ENCODE results near the gene IL31RA.

IL31RA gene

GRCh38 chr5:55853041-55853670 lies 2.0 kb downstream of the IL31RA start:
- Histone ChIP-seq H4K20me1 (ENCODE audit: low read depth, low read length) (no peaks in the 10 kb centered on the region), H3K9me2 (replicated peaks; ENCODE audit: insufficient read depth, low read length) (no peaks in the 10 kb centered on the region), H3K27me3 (ENCODE audit: low read length) (no peaks in the 10 kb centered on the region), H3K9me3 (ENCODE audit: insufficient read depth, low read length) (no peaks in the 10 kb centered on the region), H3K4me2 (ENCODE audit: low read depth, low read length, poor library complexity, severe bottlenecking) (no peak overlapping the region), H3K27ac (ENCODE audit: low read depth, low read length) (no peak overlapping the region), H3F3A (ENCODE audit: insufficient read depth) (no peaks in the 10 kb centered on the region), H3K79me2 (ENCODE audit: insufficient read depth, low read length) (no peaks in the 10 kb centered on the region), H3K9ac (ENCODE audit: low read length) (no peak overlapping the region), H3K4me3 (ENCODE audit: insufficient read depth, low read length, poor library complexity, severe bottlenecking) (no peak overlapping the region), H2AFZ (ENCODE audit: low read depth, low read length, severe bottlenecking) (no peak overlapping the region), H3K36me3 (ENCODE audit: low read length) (no peaks in the 10 kb centered on the region)
- TF ChIP-seq EZH2phosphoT487 (conservative IDR thresholded peaks at IDR 0.05; ENCODE audit: low read length) = no peak
- no peak for TF ChIP-seq CTCF (IDR thresholded peaks at IDR 0.05; ENCODE audit: insufficient read depth, low read length, poor library complexity, severe bottlenecking)

- Histone ChIP-seq H3K4me2 (ENCODE audit: low read depth, low read length, poor library complexity, severe bottlenecking) (no peak overlapping the region), H3F3A (ENCODE audit: insufficient read depth) (no peaks in the 10 kb centered on the region), H3K36me3 (ENCODE audit: low read length) (no peaks in the 10 kb centered on the region), H4K20me1 (ENCODE audit: low read depth, low read length) (no peaks in the 10 kb centered on the region), H2AFZ (ENCODE audit: low read depth, low read length, severe bottlenecking) (no peak overlapping the region), H3K27ac (ENCODE audit: low read depth, low read length) (no peak overlapping the region), H3K9ac (ENCODE audit: low read length) (no peak overlapping the region), H3K4me3 (ENCODE audit: insufficient read depth, low read length, poor library complexity, severe bottlenecking) (no peak overlapping the region), H3K79me2 (ENCODE audit: insufficient read depth, low read length) (no peaks in the 10 kb centered on the region), H3K9me3 (ENCODE audit: insufficient read depth, low read length) (no peaks in the 10 kb centered on the region), H3K9me2 (replicated peaks; ENCODE audit: insufficient read depth, low read length) (no peaks in the 10 kb centered on the region), H3K27me3 (ENCODE audit: low read length) (no peaks in the 10 kb centered on the region)
- TF ChIP-seq EZH2phosphoT487 (conservative IDR thresholded peaks at IDR 0.05; ENCODE audit: low read length) (no peak), CTCF (IDR thresholded peaks at IDR 0.05; ENCODE audit: insufficient read depth, low read length, poor library complexity, severe bottlenecking) (no peak)
These were observed 2.7 kb downstream of the IL31RA start for GRCh38 chr5:55853818-55854217.

GRCh38 chr5:55855509-55855908 lies 4.4 kb downstream of the IL31RA start:
- Histone ChIP-seq H3K4me3 (ENCODE audit: insufficient read depth, low read length, poor library complexity, severe bottlenecking) (no peak overlapping the region), H3K36me3 (ENCODE audit: low read length) (no peaks in the 10 kb centered on the region), H3K9ac (ENCODE audit: low read length) (no peak overlapping the region), H4K20me1 (ENCODE audit: low read depth, low read length) (no peaks in the 10 kb centered on the region), H3K9me3 (ENCODE audit: insufficient read depth, low read length) (no peaks in the 10 kb centered on the region), H2AFZ (ENCODE audit: low read depth, low read length, severe bottlenecking) (no peak overlapping the region), H3K9me2 (replicated peaks; ENCODE audit: insufficient read depth, low read length) (no peaks in the 10 kb centered on the region), H3K4me2 (ENCODE audit: low read depth, low read length, poor library complexity, severe bottlenecking) (no peak overlapping the region), H3K27ac (ENCODE audit: low read depth, low read length) (no peak overlapping the region), H3K27me3 (ENCODE audit: low read length) (no peaks in the 10 kb centered on the region), H3F3A (ENCODE audit: insufficient read depth) (no peaks in the 10 kb centered on the region), H3K79me2 (ENCODE audit: insufficient read depth, low read length) (no peaks in the 10 kb centered on the region)
- TF ChIP-seq EZH2phosphoT487 (conservative IDR thresholded peaks at IDR 0.05; ENCODE audit: low read length) (no peak), CTCF (IDR thresholded peaks at IDR 0.05; ENCODE audit: insufficient read depth, low read length, poor library complexity, severe bottlenecking) (no peak)

Data from SU-DHL-6 (cell line).